GM06990 (cell line): ENCODE measurements around the gene ZBP1.

Source experiments
- DNase-seq: peaks from one replicate; pipeline ENCODE4 v3.0.0-alpha.2; 2011; ENCODE audit not compliant: insufficient read length; ENCODE audit errors: extremely low read depth
- H3K27me3 ChIP-seq: replicated peaks from 2 replicates; pipeline ENCODE4 v1.6.0; 2011; ENCODE audit warnings: low read length; ENCODE audit not compliant: control insufficient read depth, insufficient read depth
- H3K36me3 ChIP-seq: 2 replicates; pipeline ENCODE4 v1.5.1; 2011; ENCODE audit warnings: low read length; ENCODE audit not compliant: control insufficient read depth, insufficient read depth
- H3K4me3 ChIP-seq: replicated peaks from 2 replicates; pipeline ENCODE4 v1.5.1; 2011; ENCODE audit warnings: low read depth, mild to moderate bottlenecking, control low read depth, low read length
- CTCF ChIP-seq: IDR thresholded peaks from 2 replicates; pipeline ENCODE4 v1.5.1; 2011; ENCODE audit warnings: low read length, control low read depth, mild to moderate bottlenecking, inconsistent platforms; ENCODE audit not compliant: insufficient read depth, poor library complexity, severe bottlenecking

Gene ZBP1

GRCh38 chr20:57561356-57562279, 58.6 kb downstream of the ZBP1 start:
- TF ChIP-seq CTCF = no peak
- peaks cover 2% of the 10 kb centered on the region; the same call in 1 of the 2 replicates for H3K27me3 ChIP-seq

DNA sequence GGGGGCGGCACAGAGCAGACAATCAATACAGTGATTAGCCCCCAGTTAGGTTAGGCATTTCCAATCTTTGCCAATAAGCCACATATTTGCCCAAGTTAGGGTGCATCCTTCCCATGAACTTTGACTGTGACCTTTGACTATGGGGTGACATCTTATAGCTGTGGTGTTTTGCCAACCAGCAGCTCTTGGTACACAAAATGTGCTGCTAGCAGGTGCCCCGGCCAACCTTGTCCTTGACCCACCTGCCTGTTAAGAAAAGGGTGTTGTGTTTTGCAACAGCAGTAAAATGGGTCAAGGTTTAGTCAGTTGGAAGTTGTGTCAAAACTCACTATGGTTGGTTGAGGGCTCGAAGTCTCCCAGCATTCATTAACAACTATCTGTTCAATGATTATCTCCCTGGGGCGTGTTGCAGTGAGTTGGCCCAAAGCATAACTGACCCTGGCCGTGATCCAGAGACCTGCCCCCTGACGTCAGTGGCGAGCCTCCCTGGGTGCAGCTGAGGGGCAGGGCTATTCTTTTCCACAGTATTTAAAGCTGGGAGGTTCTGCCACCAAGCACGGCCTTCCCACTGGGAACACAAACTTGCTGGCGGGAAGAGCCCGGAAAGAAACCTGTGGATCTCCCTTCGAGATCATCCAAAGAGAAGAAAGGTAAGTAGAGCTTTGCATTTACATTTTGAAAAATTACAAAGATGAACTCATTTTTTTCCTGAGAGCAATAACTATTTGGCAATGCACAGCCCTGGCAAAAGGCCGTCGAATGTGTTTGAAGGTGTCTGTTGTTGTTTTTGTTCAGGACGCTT, 59.5 kb downstream of the ZBP1 start, which contains the start of gene PCK1:
TSS of gene PCK1 (plus strand) at position 557 of the 802 bp plus-strand sequence. CDS start 302 bp downstream, outside the sequence.
- no peak for TF ChIP-seq CTCF
- no peak within 1 kb of the TSS for H3K4me3 ChIP-seq
- DNase-seq = no peak
- peaks cover 4% of the 10 kb centered on the region for H3K27me3 ChIP-seq
- no peaks in the 10 kb centered on the region for H3K36me3 ChIP-seq

More at GRCh38 chr20:57561356-57562279, 58.6 kb downstream of the ZBP1 start:
- no peak overlapping the region for H3K4me3 ChIP-seq
- DNase-seq = no peak
- H3K36me3 ChIP-seq = no peaks in the 10 kb centered on the region

DNA sequence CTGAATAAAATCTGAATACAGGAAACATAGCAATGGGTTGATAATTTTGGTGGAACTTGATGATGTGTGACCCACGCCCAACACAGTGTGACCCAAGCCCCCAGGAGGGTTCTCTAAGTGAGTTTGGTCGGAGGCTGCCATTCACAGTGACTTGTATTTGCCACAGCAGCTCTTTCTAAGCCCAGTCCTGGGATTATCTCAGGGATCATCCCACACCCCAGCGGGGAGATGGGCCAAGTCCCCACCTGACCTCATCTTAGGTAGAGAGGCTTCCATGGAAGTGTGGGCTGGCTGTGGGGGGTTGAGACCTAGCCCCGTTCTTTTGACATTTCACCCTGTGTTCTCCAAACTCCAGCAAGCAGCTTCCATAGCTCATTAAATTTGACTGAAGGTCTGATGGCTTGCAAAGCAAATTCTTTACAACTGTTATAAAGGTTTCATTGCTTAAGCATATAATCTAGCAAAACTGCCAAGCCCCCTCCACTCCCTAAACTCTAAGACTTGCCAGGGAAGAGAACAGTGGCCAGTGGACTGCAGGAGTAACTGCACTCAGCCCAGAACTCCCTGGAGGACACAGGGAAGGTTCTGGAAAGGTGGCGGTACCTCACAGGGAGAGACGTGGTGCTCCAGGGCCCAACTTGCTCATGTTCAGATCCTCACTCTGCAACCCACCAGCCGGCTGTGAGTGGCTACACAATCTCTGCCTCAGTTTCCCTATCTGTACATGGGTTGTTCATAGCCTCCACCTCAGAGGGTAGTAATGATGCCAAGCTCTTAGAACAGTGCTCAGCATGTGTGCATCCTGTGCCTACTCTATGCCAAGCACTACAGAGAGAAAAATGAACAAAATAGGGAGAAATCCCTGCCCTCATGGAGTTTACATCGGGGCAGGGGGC, 60.3 kb downstream of the ZBP1 start:
- H3K4me3 ChIP-seq = no peak overlapping the region
- TF ChIP-seq CTCF = no peak
- DNase-seq = no peak
- peaks cover 4% of the 10 kb centered on the region for H3K27me3 ChIP-seq
- no peaks in the 10 kb centered on the region for H3K36me3 ChIP-seq

DNA sequence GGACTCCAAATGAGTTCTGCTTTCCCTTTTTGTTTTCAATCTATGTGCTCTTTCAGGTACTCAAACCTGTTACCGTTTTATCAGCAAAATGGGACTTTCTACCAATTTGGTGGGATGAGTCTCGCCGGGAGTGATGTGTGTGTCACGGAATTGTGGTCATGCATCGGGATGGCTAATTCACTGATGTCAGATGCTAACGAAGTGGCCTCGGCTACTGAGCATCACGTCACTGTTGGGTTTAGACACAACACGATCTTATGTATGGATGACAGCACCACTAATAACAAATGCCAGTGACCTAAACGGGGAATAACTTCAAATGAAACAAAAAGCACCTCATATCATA, 61.0 kb downstream of the ZBP1 start:
- no peak overlapping the region for H3K4me3 ChIP-seq
- H3K27me3 ChIP-seq = peaks cover 4% of the 10 kb centered on the region
- DNase-seq = no peak
- TF ChIP-seq CTCF = no peak
- no peaks in the 10 kb centered on the region for H3K36me3 ChIP-seq

DNA sequence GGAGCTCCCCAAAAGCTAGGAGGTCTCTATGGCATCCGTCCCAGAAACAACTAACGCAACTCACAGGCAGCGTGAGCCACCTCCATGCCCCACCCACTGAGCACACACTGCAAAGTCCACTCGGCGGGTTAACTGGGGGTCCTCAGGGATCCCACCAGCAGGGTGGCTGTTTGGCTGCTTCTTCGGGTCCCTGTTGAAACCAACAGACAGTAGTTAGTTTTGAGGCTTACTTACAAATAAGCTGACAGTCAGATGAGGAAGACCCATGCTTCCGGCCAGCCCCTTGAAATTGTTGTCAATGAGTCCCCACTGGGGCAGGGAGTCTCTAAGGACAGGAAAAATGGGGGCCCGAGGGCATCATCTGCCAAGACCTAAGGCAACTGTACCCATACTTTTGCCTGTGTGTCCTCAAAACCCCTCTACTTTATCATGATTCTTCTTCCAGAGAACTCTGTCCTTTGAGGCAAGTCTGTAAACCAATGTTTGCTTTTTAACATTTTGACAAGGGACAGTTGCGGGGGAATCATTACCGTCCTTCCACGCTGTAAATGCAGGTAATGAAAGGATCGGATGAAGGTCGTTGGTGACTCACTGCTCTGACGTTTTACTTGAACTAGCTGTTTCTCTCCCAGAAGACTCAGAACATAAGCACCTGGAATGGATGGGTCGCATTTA, 61.5 kb downstream of the ZBP1 start:
- DNase-seq = no peak
- no peak for TF ChIP-seq CTCF
- Histone ChIP-seq H3K4me3 (no peak overlapping the region), H3K36me3 (no peaks in the 10 kb centered on the region), H3K27me3 (peaks cover 5% of the 10 kb centered on the region)
